Chondrocyte (in vitro differentiated cells): ENCODE data around the gene RHOT1. TPM values are rescaled to one million over a fixed set of nuclear protein-coding genes. Genes with fewer than 3 reads are reported as not detected.
"Not testable (repeated sequence)": the region's sequence is repeated elsewhere in the genome, so short reads cannot be mapped to it uniquely, and the experiment has no call there.

Experiments
- DNase-seq: peaks from one replicate; pipeline ENCODE4 v3.0.0; 2021; ENCODE audit warnings: mixed read lengths, low spot score
- H3K27ac Mint-ChIP-seq: one replicate; pipeline ENCODE4 v1.8.0; 2021; ENCODE audit warnings: mild to moderate bottlenecking, moderate library complexity, mixed read lengths; ENCODE audit not compliant: unreplicated experiment
- H3K27me3 Mint-ChIP-seq: 2 replicates; pipeline ENCODE4 v1.8.0; 2021; ENCODE audit warnings: low read depth, mixed read lengths
- H3K36me3 Mint-ChIP-seq: 2 replicates; pipeline ENCODE4 v1.8.0; 2021; ENCODE audit warnings: low read depth, mixed read lengths
- H3K4me1 Mint-ChIP-seq: 2 replicates; pipeline ENCODE4 v1.8.0; 2021; ENCODE audit warnings: low read depth, mild to moderate bottlenecking, mixed read lengths
- H3K4me3 Mint-ChIP-seq: one replicate; pipeline ENCODE4 v1.8.0; 2021; ENCODE audit warnings: mild to moderate bottlenecking, moderate library complexity, mixed read lengths; ENCODE audit not compliant: unreplicated experiment
- H3K9me3 Mint-ChIP-seq: 2 replicates; pipeline ENCODE4 v1.8.0; 2021; ENCODE audit warnings: low read depth, mixed read lengths
- CTCF ChIP-seq: fragments of 200-600 bp; sonication (generic); IDR thresholded peaks from 2 replicates; pipeline ENCODE4 v1.5.0; 2021; ENCODE audit warnings: antibody characterized with exemption, mild to moderate bottlenecking, moderate library complexity
- total RNA-seq: library from RNA; stranded (reverse); gene quantifications from 3 replicates; pipeline ENCODE4 v1.2.1, GENCODE V29; 2021

RHOT1 gene
- total RNA-seq, 1 donor from 2014 or later: 27.0 TPM

GRCh38 chr17:32261936-32262510, 119.7 kb downstream of the RHOT1 start:
- peaks cover 23% of the 10 kb centered on the region for H3K4me1 Mint-ChIP-seq
- H3K9me3 Mint-ChIP-seq: no peaks in the 10 kb centered on the region
- no peak for DNase-seq
- no peaks in the 10 kb centered on the region for H3K36me3 Mint-ChIP-seq
- no peak overlapping the region for H3K27ac Mint-ChIP-seq
- peaks cover 36% of the 10 kb centered on the region for H3K27me3 Mint-ChIP-seq
- no peak for TF ChIP-seq CTCF
- no peak overlapping the region for H3K4me3 Mint-ChIP-seq

- not testable (repeated sequence) for DNase-seq, H3K4me3 Mint-ChIP-seq, H3K27ac Mint-ChIP-seq, H3K9me3 Mint-ChIP-seq, H3K36me3 Mint-ChIP-seq
- Mint-ChIP-seq H3K27me3 (peaks cover 48% of the 10 kb centered on the region), H3K4me1 (peaks cover 30% of the 10 kb centered on the region)
Observed at GRCh38 chr17:32263515-32263914, 121.2 kb downstream of the RHOT1 start.

- H3K4me3 Mint-ChIP-seq: no peak overlapping the region
- no peaks in the 10 kb centered on the region for H3K36me3 Mint-ChIP-seq
- H3K4me1 Mint-ChIP-seq: peaks cover 30% of the 10 kb centered on the region
- TF ChIP-seq CTCF: peak; percentile 44
- DNase-seq: no peak
- H3K9me3 Mint-ChIP-seq: no peaks in the 10 kb centered on the region
- H3K27me3 Mint-ChIP-seq: peaks cover 54% of the 10 kb centered on the region
- no peak overlapping the region for H3K27ac Mint-ChIP-seq
Observed at GRCh38 chr17:32264140-32264799, 122.0 kb downstream of the RHOT1 start.

GRCh38 chr17:32264823-32265191, 122.5 kb downstream of the RHOT1 start:
- no peak for DNase-seq
- Mint-ChIP-seq H3K4me3 (no peak overlapping the region), H3K36me3 (no peaks in the 10 kb centered on the region), H3K27me3 (peaks cover 57% of the 10 kb centered on the region), H3K27ac (no peak overlapping the region), H3K9me3 (no peaks in the 10 kb centered on the region), H3K4me1 (peaks cover 24% of the 10 kb centered on the region)
- no peak for TF ChIP-seq CTCF

- H3K27ac Mint-ChIP-seq: no peak within 1 kb of the TSS
- no peaks in the 10 kb centered on the region for H3K36me3 Mint-ChIP-seq
- H3K4me3 Mint-ChIP-seq: peak within 1 kb of the TSS; percentile 65
- H3K9me3 Mint-ChIP-seq: no peaks in the 10 kb centered on the region
- peaks cover 60% of the 10 kb centered on the region for H3K27me3 Mint-ChIP-seq
- no peak for DNase-seq
- TF ChIP-seq CTCF: no peak
- peaks cover 24% of the 10 kb centered on the region for H3K4me1 Mint-ChIP-seq
Observed at GRCh38 chr17:32265192-32265923, 123.1 kb downstream of the RHOT1 start, which contains the start of gene RHBDL3. Gene RHBDL3, plus strand, starts transcription at chr17:32265832. Its CDS starts 358 bp downstream, at chr17:32266190.
